B cell (primary cell): ENCODE data around the gene CDC42BPB. TPM values are rescaled to one million over a fixed set of nuclear protein-coding genes. Genes with fewer than 3 reads are reported as not detected.

ENCODE experiments used
- ATAC-seq: fragments of 200-7000 bp; cut with Tn5 transposase; one replicate; pipeline ENCODE4 v1.10.0; 2021; ENCODE audit warnings: low read depth, mild to moderate bottlenecking, moderate number of reproducible peaks, moderate library complexity
- CTCF ChIA-PET: fragments of 350-600 bp; sonication (Branson Sonifier 250); formaldehyde crosslinking; loops from one replicate; lab custom pipeline; 2021; ENCODE audit warnings: antibody characterized with exemption, inconsistent platforms; lab: Charles Lee
- POLR2A ChIA-PET: fragments of 350-600 bp; sonication (Branson Sonifier 250); formaldehyde crosslinking; loops from one replicate; lab custom pipeline; 2021; ENCODE audit warnings: antibody characterized with exemption; lab: Charles Lee
- DNase-seq: peaks from one replicate; pipeline ENCODE4 v3.0.0; 2013
- H2AFZ ChIP-seq: 2 replicates; pipeline ENCODE4 v1.6.1; 2012; ENCODE audit warnings: mild to moderate bottlenecking, low read depth, low read length; ENCODE audit not compliant: insufficient read depth, poor library complexity, severe bottlenecking
- H3K27ac ChIP-seq, 2 donors: 1 replicate in 1 of 2; 2 replicates in 1 of 2; pipeline ENCODE4 v1.5.1; 2012 to 2013; ENCODE audit warnings: low read length in 2 of 2, mild to moderate bottlenecking in 2 of 2, moderate library complexity in 1 of 2
- H3K27me3 ChIP-seq, 4 experiments: fragments of 200-600 bp in 1 of 4; sonication (generic) in 1 of 4; replicated peaks in 1 of 4; 1 replicate in 2 of 4; 2 replicates in 2 of 4; pipeline versions ENCODE4 v1.6.1 to v1.7.0; 2013 to 2016; ENCODE audit warnings: low read length in 3 of 4, mild to moderate bottlenecking in 2 of 4, mixed read lengths in 1 of 4, moderate library complexity in 1 of 4; ENCODE audit not compliant: insufficient read depth in 4 of 4, control insufficient read depth in 3 of 4; ENCODE audit errors: control extremely low read depth in 1 of 4
- H3K36me3 ChIP-seq, 2 experiments: replicated peaks in 1 of 2; 1 replicate in 1 of 2; 2 replicates in 1 of 2; pipeline versions ENCODE4 v1.6.1 to v1.7.1; 2013; ENCODE audit warnings: low read length in 1 of 2; ENCODE audit not compliant: insufficient read depth in 2 of 2, control insufficient read depth in 1 of 2; ENCODE audit errors: control extremely low read depth in 1 of 2, extremely low read depth in 1 of 2
- H3K4me1 ChIP-seq, 2 donors: fragments of 200-600 bp in 1 of 2; sonication (generic) in 1 of 2; 1 replicate in 1 of 2; 2 replicates in 1 of 2; pipeline versions ENCODE4 v1.5.1 to v1.6.1; 2013 to 2017; ENCODE audit warnings: low read length in 2 of 2; ENCODE audit not compliant: control insufficient read depth in 2 of 2, insufficient read depth in 2 of 2
- H3K4me2 ChIP-seq: replicated peaks from 2 replicates; pipeline ENCODE3; 2012; ENCODE audit warnings: mild to moderate bottlenecking, low read depth, low read length; ENCODE audit not compliant: poor library complexity, severe bottlenecking
- H3K4me3 ChIP-seq, 5 experiments: fragments of 200-600 bp in 1 of 5; sonication (generic) in 1 of 5; 1 replicate in 3 of 5; 2 replicates in 2 of 5; pipeline versions ENCODE4 v1.5.1 to v1.7.0; 2011 to 2016; ENCODE audit warnings: low read length in 4 of 5, mild to moderate bottlenecking in 4 of 5, low read depth in 2 of 5, control low read depth in 1 of 5, moderate library complexity in 1 of 5; ENCODE audit not compliant: insufficient read depth in 1 of 5; ENCODE audit errors: control extremely low read depth in 1 of 5, extremely low read depth in 1 of 5
- H3K79me2 ChIP-seq: fragments of 200-600 bp; sonication (generic); one replicate; pipeline ENCODE4 v1.6.0; 2016; ENCODE audit warnings: low read length; ENCODE audit not compliant: control insufficient read depth, insufficient read depth
- H3K9ac ChIP-seq: fragments of 200-600 bp; sonication (generic); 2 replicates; pipeline ENCODE4 v1.6.1; 2017; ENCODE audit warnings: mild to moderate bottlenecking, low read length, moderate library complexity
- H3K9me3 ChIP-seq, 3 donors: one replicate each; pipeline versions ENCODE4 v1.6.1 to v1.7.1; 2013; ENCODE audit warnings: low read length in 2 of 3; ENCODE audit not compliant: control insufficient read depth in 2 of 3, insufficient read depth in 1 of 3; ENCODE audit errors: control extremely low read depth in 1 of 3
- H4K20me1 ChIP-seq: 2 replicates; pipeline ENCODE4 v1.6.0; 2012; ENCODE audit warnings: mild to moderate bottlenecking, low read length; ENCODE audit not compliant: insufficient read depth, control insufficient read depth, poor library complexity, severe bottlenecking
- H3K27ac Mint-ChIP-seq: one replicate; pipeline ENCODE4 v1.8.0; 2021; ENCODE audit warnings: mixed read lengths
- H3K27me3 Mint-ChIP-seq: one replicate; pipeline ENCODE4 v1.8.0; 2021; ENCODE audit warnings: mixed read lengths
- H3K4me1 Mint-ChIP-seq: one replicate; pipeline ENCODE4 v1.8.0; 2021; ENCODE audit warnings: mixed read lengths
- H3K4me3 Mint-ChIP-seq: one replicate; pipeline ENCODE4 v1.8.0; 2021; ENCODE audit warnings: mixed read lengths
- H3K9me3 Mint-ChIP-seq: one replicate; pipeline ENCODE4 v1.8.0; 2022; ENCODE audit warnings: mixed read lengths; ENCODE audit not compliant: insufficient read depth
- EZH2 ChIP-seq: IDR thresholded peaks from 2 replicates; pipeline ENCODE4 v1.6.1; 2012; ENCODE audit warnings: borderline replicate concordance, low read depth, mild to moderate bottlenecking, moderate library complexity, low read length; ENCODE audit not compliant: insufficient read depth, poor library complexity, severe bottlenecking
- WGBS: methylation state at CpG from one replicate; pipeline ENCODE4 v1.1.5; 2013; ENCODE audit warnings: missing lambda C conversion rate; ENCODE audit not compliant: insufficient coverage; 5-methylcytosine and 5-hydroxymethylcytosine counted together
- intact Hi-C: fragments of 100-400 bp; cut with micrococcal nuclease; formaldehyde crosslinking; loops from one replicate; pipeline ENCODE4 v1.10.0; 2022
- polyA plus RNA-seq: library from polyadenylated mRNA; depleted of rRNA; stranded (reverse); fragments of >200 nt; gene quantifications from 2 replicates; pipeline ENCODE4 v1.2.3, GENCODE V29; 2012
- total RNA-seq, 2 donors: library from RNA; stranded (reverse); fragments of 120-200 nt in 1 of 2; gene quantifications; 1 replicate in 1 of 2; 2 replicates in 1 of 2; pipeline versions ENCODE4 v1.2.3 to v1.2.4, GENCODE V29; 2013 to 2022
- TF ChIP-seq, protein P1 (sequence below): fragments of 200-600 bp; IDR thresholded peaks from one replicate; pipeline ENCODE4 v1.8.0; 2022; ENCODE audit warnings: antibody characterized with exemption, mild to moderate bottlenecking

The CDC42BPB gene
- total and polyA plus RNA-seq, 2 donors (not counting 1 experiment from before 2014, with no cell fraction given): 23.9 to 52.5 TPM

GRCh38 chr14:103003850-103004249 lies 53.5 kb downstream of the CDC42BPB start:
- Histone ChIP-seq H3K27ac (no peak overlapping the region), H3K4me3 (no peak overlapping the region), H3K27me3 (no peaks in the 10 kb centered on the region), H3K4me2 (no peak overlapping the region), H3K36me3 (peaks cover 0 to 11% of the 10 kb centered on the region in 2 experiments), H2AFZ (no peak overlapping the region), H3K9ac (no peak overlapping the region), H3K4me1 (peaks cover 0 to 17% of the 10 kb centered on the region in 2 donors), H3K9me3 (no peaks in the 10 kb centered on the region), H3K79me2 (no peaks in the 10 kb centered on the region), H4K20me1 (no peaks in the 10 kb centered on the region)
- TF ChIP-seq, protein P1, sequence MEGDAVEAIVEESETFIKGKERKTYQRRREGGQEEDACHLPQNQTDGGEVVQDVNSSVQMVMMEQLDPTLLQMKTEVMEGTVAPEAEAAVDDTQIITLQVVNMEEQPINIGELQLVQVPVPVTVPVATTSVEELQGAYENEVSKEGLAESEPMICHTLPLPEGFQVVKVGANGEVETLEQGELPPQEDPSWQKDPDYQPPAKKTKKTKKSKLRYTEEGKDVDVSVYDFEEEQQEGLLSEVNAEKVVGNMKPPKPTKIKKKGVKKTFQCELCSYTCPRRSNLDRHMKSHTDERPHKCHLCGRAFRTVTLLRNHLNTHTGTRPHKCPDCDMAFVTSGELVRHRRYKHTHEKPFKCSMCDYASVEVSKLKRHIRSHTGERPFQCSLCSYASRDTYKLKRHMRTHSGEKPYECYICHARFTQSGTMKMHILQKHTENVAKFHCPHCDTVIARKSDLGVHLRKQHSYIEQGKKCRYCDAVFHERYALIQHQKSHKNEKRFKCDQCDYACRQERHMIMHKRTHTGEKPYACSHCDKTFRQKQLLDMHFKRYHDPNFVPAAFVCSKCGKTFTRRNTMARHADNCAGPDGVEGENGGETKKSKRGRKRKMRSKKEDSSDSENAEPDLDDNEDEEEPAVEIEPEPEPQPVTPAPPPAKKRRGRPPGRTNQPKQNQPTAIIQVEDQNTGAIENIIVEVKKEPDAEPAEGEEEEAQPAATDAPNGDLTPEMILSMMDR: no peak
- TF ChIP-seq EZH2: no peak
- H3K9me3 Mint-ChIP-seq: no peaks in the 10 kb centered on the region
- ATAC-seq: no peak
- no peaks in the 10 kb centered on the region for H3K27me3 Mint-ChIP-seq
- H3K4me3 Mint-ChIP-seq: no peak overlapping the region
- H3K4me1 Mint-ChIP-seq: peaks cover 10% of the 10 kb centered on the region
- intact Hi-C loops: no loop called here
- ChIA-PET POLR2A (no interaction called here), CTCF (no interaction called here)
- 98% methylated on average over 24 of the region's 24 CpGs for WGBS
- no peak overlapping the region for H3K27ac Mint-ChIP-seq
- DNase-seq: no peak

GRCh38 chr14:103003351-103003615 lies 54.1 kb downstream of the CDC42BPB start:
- ATAC-seq (no peak), DNase-seq (no peak)
- TF ChIP-seq EZH2: no peak
- TF ChIP-seq, protein P1: no peak
- 95% methylated on average over 14 of the region's 14 CpGs for WGBS
- no peaks in the 10 kb centered on the region for H3K9me3 ChIP-seq
- H3K36me3 ChIP-seq: peaks cover 0 to 13% of the 10 kb centered on the region in 2 experiments
- POLR2A ChIA-PET: no interaction called here
- intact Hi-C loops: no loop called here
- no peak overlapping the region for H3K9ac ChIP-seq
- H3K27me3 ChIP-seq: no peaks in the 10 kb centered on the region
- H4K20me1 ChIP-seq: no peaks in the 10 kb centered on the region
- CTCF ChIA-PET: interaction anchor here (2.9 kb wide), 1 partner anchor 309 kb away, joined by 13 read pairs; no protein-coding TSS in a partner anchor
- no peak overlapping the region for H3K4me3 ChIP-seq
- H3K27me3 Mint-ChIP-seq: no peaks in the 10 kb centered on the region
- peaks cover 0 to 17% of the 10 kb centered on the region in 2 donors for H3K4me1 ChIP-seq
- no peak overlapping the region for H3K4me3 Mint-ChIP-seq
- no peak overlapping the region for H3K27ac ChIP-seq
- H3K79me2 ChIP-seq: no peaks in the 10 kb centered on the region
- H3K27ac Mint-ChIP-seq: no peak overlapping the region
- H2AFZ ChIP-seq: no peak overlapping the region
- no peak overlapping the region for H3K4me2 ChIP-seq
- peaks cover 10% of the 10 kb centered on the region for H3K4me1 Mint-ChIP-seq
- no peaks in the 10 kb centered on the region for H3K9me3 Mint-ChIP-seq
